Measurements from ENCODE around the gene KRTAP10-9.
"Not testable (repeated sequence)": the region's sequence is repeated elsewhere in the genome, so short reads cannot be mapped to it uniquely, and the experiment has no call there.

GRCh38 chr21:44580231-44580821 lies 46.6 kb upstream of the KRTAP10-9 start, which contains the start of gene KRTAP10-5:
- TF ChIP-seq, protein P1, sequence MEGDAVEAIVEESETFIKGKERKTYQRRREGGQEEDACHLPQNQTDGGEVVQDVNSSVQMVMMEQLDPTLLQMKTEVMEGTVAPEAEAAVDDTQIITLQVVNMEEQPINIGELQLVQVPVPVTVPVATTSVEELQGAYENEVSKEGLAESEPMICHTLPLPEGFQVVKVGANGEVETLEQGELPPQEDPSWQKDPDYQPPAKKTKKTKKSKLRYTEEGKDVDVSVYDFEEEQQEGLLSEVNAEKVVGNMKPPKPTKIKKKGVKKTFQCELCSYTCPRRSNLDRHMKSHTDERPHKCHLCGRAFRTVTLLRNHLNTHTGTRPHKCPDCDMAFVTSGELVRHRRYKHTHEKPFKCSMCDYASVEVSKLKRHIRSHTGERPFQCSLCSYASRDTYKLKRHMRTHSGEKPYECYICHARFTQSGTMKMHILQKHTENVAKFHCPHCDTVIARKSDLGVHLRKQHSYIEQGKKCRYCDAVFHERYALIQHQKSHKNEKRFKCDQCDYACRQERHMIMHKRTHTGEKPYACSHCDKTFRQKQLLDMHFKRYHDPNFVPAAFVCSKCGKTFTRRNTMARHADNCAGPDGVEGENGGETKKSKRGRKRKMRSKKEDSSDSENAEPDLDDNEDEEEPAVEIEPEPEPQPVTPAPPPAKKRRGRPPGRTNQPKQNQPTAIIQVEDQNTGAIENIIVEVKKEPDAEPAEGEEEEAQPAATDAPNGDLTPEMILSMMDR (IDR thresholded peaks at IDR 0.05 in 4 of 5, conservative IDR thresholded peaks at IDR 0.05 in 1 of 5) = not testable (repeated sequence)
- not testable (repeated sequence) for TF ChIP-seq POLR2A (IDR thresholded peaks at IDR 0.05)
